Activated T-cell treated with anti-CD3 and anti-CD28 coated beads for 4 hours (primary cell): ENCODE measurements around the gene ANO2.

ENCODE experiments used
- DNase-seq: peaks from one replicate; pipeline ENCODE4 v3.0.0-alpha.2; 2020

ANO2 gene

DNA sequence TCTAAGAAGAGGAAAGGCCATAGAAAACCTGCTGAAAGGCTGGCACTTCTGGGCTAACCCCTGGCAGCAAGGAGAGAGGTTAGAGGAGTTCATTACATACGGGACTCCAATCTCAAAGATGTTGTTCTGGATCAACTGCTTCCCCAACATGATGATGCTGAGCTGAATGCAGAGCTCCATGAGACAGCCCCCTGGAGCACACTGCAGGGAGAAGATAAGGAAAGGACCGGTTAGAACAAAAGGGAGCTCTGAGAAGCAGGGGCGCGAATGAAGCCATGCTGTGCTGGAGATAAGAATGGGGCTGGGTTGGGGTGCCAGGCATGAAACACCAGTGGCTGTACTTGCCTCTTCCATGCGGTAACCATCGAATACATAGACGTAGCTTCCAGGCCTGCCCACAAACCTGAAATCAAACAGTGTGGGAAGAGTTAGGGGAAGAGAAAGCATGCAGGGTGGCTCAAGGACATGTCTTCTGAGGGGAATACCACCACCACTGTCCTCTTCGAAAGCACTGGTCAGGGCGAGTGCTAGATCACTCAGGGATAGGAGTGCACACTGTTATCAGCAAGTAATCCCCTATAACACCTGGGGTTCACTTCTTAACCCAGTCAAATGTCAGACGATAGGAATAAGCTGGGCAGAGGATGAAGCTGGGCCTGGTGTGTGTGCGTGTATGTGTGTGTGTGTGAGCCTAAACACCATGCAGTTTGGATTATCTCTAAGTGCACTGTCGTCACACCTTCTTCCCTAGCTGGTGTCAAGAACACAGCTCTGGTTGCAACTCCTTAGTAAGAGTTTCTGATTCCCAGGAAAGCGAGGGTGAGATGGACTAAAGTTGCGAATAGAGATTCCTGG is 332.3 kb downstream of the ANO2 start:
- no peak for DNase-seq

DNA sequence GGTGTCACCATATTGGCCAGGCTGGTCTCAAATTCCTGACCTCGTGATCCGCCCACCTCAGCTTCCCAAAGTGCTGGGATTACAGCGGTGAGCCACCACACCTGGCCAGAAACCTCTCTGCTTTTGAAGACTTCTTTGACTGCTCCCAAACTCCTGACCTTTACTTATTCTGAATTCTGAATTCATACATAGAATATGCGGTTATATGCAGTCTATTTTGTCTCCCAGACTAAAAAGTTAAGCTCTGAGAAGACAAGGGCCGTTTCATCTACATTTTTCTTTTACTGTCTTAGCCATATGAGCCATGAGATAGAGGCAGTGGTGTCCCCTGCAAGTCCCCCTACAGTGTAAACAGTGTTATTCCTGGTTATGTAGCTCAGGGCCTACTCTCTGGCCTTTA is 333.9 kb downstream of the ANO2 start:
- no peak for DNase-seq

DNA sequence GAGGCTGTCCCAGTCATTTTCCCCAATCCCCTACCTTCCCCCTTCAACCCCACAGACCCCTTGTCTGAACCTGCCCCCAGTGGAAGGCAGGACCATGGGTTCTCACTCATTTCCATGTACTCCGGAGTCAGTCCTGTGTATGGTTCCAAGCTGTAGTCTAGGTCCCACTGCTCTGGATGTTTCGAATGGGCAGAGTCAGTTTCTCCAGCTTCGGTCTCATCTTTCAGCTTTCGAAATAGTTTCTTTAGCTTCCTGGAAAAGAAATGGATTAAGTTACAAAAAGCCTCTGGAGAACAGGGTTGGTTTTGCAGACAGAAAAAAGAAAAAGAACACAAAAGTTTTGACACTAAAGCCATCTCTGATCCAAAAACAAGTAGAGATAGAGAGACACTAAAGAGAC is 345.7 kb downstream of the ANO2 start:
- DNase-seq, result no peak

DNA sequence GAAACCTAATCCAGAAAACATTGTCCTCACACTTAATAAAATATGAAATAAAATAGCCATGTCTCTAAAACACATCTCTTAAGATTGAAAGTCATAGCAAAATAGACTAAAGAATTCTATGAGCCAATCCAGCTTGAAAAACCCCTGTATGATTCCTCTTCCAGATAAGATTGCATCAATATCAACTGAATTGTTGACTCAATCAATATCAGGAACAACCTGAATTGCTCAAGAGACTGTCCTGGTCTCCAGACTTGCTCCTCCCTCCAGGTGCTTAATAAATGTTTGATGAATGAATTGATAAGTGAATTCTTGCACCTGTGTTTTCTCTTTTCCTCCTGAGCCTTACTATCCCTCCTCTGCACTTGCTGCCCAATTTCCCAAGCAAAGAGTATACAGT is 351.1 kb downstream of the ANO2 start:
- DNase-seq, result no peak

DNA sequence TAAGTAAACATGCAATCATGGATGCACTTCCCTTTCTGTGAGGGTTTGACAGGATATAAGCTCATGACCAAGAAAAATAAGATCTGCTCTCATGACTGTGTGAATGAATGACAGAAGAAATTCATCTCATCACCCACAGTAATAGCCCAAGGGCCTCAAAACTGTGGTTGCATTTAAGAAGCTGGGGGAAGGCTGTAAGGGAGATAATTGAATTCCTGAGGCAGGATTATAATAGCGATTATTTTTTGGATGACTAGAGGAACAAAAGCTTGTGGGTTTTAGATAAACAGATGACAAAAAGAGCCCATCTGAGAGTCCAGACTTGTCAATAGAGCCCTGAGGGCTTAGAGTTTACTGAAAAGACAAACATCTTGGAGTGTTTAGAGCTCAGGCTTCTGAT is 352.0 kb downstream of the ANO2 start:
- DNase-seq, result no peak

DNA sequence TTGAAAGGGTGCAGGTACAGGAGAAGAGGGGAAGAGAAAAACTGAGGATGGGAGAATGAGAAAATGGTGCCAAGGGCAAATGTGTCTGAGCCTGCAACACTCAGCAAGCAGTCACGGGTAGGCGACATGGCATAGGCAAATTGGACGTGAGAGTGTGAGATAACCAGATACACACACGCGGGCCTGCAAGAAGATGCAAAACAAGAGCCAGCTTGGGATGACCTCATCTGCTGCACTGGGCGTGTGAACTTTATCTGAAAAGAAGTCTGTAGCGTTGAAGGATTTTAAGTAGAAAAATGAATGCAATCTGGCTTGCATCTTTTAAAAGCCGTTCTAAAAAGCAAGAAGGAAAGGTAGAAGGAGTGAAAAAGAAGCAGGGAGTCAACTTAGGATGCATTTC is 352.7 kb downstream of the ANO2 start:
- no peak for DNase-seq

DNA sequence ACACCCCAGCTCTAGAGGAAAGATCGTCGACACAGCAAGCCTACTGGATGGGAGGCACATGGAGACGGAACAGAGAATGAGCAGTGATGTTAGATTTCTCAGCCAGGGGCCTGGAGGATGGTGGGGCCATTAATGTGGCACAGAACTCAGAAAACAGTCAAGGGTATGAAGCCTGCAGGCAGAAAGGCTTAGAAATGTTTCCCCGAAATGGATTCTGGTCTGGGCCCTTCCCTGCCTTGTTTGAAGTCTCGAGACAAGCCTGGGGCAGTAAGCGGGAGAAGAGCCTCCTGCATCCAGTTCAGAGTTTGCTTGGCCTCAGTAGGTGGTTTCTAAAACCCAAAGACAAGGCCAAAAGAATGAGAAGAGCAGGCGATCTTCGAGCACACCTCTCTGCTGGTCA is 354.7 kb downstream of the ANO2 start:
- DNase-seq, result no peak

DNA sequence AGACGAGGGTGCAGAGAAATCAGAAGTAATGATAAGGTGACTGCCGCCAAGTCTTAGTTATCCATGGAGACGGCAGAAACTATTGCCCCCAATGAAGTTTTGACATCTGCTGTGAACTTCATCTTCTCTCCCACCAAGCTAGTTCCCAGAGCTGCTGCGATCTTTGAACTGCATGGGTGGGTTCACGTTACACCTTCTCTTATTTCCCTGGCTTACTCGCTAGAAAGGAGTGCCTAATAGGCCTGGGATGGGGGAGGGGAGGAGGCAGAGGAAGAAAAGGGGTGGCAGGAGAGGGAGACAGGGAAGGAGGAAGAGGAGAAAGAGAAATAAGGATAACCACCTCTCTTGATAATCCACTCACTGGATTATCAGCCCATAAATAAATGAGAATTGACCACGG is 356.0 kb downstream of the ANO2 start:
- DNase-seq, result no peak

DNA sequence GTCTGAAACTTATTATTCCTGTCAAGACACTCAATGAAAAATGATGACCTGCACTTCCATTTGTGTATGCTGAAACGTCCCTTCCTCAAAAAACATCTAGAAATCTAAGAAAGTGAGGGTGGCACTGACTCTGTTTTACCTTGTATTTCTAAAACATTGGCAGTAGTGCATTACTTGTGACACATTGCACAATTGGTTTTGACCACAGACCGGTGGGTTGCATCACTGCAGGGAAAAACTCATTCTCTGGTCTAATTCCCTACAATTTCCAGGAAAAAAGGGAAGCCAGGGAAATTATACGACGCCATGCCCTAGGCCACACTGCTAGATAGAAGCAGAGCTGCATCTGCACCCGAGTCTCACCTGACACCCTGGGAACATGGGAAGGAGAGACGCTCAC is 356.5 kb downstream of the ANO2 start:
- no peak for DNase-seq

DNA sequence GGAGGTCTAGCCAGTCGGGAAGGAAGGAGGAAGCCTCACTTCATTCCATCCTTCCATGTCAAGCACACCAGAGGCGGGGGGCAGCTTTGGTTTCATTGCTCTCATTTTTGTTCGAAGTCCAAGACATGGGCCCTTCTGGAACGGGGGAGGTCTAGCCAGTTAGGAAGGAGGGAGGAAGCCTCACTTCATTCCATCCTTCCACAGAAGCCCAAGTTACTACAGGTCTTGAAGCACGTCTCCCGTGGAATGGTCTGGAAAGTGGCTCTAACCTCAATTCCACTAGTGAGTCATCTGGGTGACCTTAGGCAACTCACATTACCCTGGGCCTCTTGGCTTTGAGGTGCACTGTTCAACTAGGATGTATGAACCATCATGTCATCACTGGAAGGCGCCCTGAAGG is 356.9 kb downstream of the ANO2 start:
- no peak for DNase-seq

DNA sequence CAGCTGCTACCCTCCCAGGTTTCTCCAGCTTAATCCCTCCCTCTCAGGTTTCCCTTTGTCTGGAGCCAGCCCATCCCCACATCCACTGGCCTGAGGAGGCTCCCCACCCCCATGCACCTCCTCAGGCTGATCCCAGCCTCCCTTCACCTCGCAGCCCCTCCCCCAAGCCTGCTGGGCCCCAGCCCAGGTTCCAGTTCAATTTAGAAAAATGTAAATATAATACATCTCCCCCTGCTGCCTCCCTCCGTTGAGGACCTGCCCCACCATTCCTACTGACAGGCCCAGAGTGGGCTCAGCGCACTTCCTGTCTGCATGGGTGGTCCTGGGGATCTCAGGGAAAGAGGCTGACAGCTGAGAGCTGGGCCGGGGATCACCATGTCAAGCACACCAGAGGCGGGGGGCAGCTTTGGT is 357.3 kb downstream of the ANO2 start:
- DNase-seq, result no peak

DNA sequence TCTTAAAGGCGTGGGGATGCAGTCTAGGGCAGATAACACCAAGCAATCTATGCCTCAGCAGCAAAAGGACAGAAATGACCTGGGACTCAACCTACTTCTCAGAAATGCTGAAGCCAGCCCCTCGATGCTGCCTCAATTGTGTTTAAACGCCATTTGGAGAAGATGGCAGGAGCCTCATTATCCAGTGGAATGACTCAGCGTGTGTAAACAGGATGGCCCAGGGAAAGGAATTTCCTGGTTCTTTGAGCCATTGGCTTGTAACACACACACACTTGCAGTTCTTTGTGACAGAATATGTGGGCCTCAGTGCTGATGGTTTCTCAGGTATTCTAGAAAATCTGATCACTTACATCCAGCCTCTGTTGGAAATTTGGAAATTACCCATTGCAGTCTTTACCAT is 358.9 kb downstream of the ANO2 start:
- no peak for DNase-seq

DNA sequence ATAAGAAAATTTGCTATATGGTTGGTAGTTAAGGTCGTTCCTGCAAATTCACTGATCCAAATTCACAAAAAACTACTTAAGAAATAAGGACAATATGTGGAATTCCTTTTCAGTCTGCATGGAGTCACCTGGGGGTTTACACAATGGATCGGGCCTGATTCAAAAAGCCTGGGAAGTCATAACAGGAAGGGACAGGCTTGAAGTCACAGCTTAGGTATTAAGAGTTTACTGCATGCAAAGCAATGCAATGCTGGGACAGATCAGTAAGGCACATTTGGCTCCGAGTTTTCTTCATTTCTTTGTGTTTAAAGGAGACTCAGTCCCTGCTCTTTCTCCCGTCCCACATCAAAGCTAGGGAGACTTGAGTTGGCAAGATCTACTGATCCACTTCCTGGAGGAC is 359.9 kb downstream of the ANO2 start:
- no peak for DNase-seq

DNA sequence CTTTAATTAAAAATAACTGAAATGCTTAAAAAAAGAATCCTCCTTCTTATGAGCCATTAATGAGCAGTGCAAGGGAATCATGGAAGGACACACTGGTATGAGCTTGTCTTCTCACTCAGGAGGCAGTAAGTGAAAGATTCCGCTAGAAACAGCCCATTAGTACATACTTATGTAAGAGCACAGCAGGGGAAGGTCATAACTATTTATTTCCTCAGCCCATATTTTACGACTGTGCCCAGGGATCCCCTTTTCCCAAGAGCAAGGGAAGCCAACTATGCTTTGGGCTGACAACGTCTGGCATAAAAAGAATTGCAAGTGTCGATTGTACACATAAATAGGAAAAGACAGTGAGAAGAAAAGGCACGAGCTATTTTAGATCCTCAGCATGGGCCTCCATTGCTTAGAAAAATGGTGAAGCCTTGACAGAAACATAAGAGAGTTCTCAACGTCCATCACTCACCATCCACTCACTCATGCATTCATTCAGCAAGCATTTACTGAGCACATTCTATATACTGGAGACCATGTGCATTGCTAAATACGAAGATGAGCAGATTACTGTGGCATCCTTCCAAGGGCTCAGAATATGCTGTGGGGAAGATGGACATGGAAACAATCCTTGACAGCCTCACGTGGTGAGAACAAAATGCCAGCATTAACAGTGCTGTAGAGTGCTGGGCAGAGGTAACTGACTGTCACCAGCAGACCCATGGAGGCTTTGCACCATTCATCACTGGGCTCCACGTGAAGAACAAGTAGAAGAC is 360.5 kb downstream of the ANO2 start:
- no peak for DNase-seq

DNA sequence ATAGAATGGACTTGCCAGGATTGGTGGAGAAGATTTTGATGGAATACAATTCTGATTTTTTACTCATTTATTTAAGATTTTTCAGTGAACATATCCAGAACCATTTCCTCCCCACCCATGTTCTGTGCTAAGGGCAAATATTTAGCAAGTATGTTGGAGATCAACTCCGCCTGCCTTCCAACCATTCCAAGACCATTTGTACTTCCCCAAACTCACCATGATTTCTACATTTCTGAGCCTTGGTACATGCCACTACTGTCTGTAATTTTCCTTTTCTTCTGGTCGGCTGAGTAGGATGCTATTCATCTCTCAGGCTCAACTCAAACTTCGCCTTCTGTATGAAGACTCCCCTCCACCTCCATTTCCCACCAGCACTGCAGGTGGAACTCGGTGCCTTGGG is 362.5 kb downstream of the ANO2 start:
- DNase-seq, result no peak

DNA sequence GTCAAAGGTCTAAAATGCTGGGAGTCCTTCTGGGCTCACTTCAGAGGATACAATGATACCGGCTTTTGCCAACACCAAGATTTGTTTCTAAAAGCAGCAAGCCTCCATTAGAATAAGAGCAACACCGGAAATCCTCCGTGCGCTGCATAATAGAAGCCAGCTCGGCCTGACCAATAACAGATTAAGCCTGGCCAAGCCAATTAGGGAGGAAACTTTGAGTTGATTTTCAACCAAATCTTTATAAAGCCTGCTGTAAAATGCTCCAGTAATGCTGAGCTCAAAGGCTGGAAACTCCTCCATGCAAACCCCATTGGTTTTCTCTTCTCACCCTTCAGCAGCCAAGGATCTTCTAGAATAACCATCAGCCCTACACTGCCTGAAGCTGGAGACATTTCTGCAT is 363.0 kb downstream of the ANO2 start:
- DNase-seq, result no peak

DNA sequence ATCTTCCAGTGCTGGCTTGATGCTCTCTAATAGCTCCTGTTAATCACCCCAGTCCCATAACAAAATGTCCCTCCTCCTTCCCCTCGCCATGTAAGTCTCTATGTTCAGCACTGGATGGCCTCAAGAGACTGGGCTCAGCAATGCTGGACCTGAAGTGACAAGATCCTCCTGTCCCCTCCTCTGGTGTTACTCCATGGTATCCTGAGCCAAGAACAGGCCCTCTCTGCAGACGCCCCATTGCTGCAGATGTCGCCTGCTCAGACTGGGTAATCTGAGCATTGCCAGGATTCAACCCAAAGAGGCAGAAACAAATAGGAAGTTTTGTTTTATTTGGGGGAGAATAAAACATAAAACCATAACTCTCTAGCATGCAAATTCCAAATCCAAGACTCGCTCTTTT is 363.4 kb downstream of the ANO2 start:
- no peak for DNase-seq

DNA sequence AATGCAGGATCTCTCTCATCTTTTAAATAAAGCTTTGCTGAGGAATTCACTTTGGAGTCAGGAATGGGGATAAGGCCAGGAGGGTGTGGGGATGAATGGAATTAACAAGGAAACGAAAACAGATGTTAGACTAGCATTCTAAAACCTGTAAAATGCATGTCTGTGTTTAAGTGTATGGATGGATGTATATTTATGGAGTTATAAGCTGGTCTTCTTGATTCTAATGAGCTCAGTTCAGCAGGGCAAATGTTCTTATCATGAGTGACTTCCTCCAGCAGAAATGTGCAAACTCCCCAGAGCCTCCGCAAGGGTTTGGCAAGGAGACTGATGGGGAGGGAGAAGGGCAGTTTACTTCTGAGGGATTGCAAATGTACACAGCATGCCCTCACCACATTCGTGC is 364.0 kb downstream of the ANO2 start:
- no peak for DNase-seq

DNA sequence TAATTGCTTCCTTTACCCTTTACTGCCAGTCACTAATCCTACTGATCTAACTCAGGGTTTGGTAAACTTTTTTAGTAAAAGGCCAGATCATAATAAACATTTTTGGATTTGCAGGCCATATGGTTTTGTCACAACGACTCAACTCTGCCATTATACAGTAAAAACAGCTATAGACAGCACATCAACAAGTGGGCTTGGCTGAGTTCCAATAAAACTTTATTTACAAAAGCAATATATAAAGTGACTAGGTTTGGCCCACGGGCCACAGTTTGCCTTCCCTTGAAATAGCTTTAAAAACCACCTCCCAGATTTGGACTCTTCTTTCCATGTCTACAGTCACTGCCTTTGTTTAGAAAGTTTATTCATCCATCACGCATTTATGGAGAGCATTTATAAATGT is 366.3 kb downstream of the ANO2 start:
- no peak for DNase-seq

DNA sequence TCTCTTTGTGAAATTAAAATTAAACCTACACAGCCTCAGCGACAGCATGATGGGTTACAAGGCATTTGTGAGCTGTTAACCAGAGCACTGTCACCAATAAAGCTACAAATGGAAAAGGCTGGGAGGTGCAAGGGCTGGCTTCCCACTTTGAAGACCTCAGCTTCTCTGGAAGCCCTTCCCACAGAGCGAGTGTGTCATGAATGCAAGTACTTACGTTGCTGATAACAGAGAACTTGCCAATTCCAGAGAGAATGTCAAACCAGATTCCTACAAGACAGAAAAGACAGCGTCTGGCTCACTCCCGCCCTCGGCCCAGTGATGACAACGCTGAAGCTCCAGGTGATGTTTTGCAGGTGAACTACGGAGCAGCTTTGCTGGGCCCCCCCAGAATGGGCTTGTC is 367.3 kb downstream of the ANO2 start:
- DNase-seq, result no peak

DNA sequence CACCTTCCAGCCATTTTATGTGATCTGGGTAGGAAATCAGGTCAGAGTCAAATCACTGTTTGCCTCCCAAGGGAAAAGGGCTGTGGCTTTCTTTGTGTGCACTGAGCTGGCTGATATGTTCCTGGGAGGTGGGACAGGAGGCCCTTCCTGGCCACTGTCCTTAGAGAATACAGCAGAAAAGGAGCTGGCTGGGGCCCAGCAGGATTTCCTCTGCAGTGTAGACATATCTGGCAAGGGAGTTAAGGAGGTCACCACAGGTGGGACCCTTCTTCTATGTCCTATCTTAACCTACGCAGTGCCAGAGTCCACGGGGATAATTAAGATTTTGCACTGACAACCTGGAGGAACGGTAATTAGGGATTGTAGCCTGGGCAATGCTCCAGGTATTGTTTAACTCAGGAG is 367.8 kb downstream of the ANO2 start:
- no peak for DNase-seq

DNA sequence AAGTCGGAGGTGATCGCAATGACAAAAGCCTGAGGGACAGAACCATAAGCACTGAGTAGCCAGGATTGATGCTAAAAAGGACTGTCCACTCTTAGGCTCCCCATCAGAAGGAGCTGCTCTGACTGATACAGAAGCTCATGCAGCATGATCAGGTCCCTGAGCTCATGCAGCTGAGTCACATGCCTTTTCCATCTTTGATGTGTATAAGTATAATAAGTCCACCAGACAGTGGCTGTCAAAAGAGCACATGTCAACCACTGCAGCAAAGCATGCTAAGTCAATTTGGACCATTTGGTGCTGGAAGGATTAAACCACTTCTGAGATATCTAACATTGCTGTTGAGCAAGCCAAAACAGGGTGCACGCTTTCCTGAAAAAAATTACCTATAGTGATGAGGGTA is 369.1 kb downstream of the ANO2 start:
- no peak for DNase-seq

DNA sequence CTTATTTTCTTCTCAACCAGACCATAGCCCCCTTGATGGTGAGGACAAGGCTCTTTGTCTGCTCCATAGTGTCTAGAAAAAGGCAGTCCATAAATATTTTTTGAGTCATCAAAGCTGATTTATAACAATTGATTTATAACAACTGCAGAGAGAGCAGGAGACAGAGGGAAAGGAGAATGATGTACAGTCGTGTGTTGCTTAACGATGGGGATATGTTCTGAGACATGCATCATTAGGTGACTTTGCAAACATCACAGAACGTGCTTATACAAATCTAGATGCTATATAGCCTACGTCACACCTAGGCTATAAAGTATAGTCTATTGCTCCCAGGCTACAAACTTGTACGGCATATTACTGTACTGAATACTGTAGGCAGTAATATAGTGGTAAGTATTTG is 369.8 kb downstream of the ANO2 start:
- DNase-seq, result no peak

DNA sequence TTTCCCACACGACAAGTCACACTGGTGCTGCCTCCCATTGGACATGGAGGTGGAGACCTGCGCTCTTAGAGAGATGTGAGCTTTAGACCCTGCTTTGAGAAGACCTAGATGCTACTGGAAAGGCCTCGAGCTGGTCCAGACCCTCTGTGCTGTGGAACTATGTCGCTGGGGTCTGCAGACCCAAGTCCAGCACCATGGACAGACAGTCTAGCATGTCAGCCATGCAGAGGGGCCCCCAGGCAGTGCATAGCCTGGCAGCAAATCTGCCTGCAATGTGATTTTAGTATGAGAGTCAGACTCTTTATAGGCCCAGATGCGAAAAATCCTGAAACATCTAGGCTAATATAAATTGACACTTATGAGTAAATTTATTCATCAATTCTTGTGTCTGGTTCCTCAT is 371.7 kb downstream of the ANO2 start:
- DNase-seq, result no peak

DNA sequence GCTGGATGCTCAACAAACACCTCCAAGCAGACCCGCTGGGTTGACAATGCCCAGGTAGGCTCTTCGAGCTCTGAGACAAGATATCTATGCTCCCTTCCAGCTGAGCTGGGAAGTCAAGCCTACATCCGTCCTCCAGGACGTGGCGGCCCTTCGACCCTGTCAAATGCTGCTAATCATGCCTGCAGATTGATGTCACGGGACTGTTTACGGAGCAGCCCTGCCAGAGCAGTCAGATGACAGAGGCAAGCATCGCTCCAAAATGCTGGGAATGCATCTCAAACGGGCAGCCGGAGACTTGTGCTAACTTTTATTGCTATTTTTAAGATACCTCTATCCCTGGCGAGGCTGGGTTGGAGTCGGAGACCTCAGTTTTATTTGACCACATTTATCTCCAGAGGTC is 373.9 kb downstream of the ANO2 start:
- no peak for DNase-seq
